Testis (tissue), 3 donors: Measurements from ENCODE around the gene AMOTL1. TPM values are rescaled to one million over a fixed set of nuclear protein-coding genes. Genes with fewer than 3 reads are reported as not detected.
"Not testable (repeated sequence)": the region's sequence is repeated elsewhere in the genome, so short reads cannot be mapped to it uniquely, and the experiment has no call there.

Experiments
- DNase-seq: peaks from one replicate; pipeline ENCODE4 v3.0.0-alpha.2; 2019
- H3K27ac ChIP-seq, 2 donors: fragments of 200-600 bp; sonication (generic); one replicate each; pipeline ENCODE4 v1.5.1; 2019
- H3K27me3 ChIP-seq: fragments of 200-600 bp; sonication (generic); one replicate; pipeline ENCODE4 v1.5.1; 2019
- H3K36me3 ChIP-seq: fragments of 200-600 bp; sonication (generic); one replicate; pipeline ENCODE4 v1.5.1; 2017; ENCODE audit warnings: low read depth; ENCODE audit errors: missing control alignments
- H3K4me1 ChIP-seq: fragments of 200-600 bp; sonication (generic); one replicate; pipeline ENCODE4 v1.5.1; 2019
- H3K4me3 ChIP-seq, 2 donors: fragments of 200-600 bp; sonication (generic); one replicate each; pipeline ENCODE4 v1.5.1; 2017 to 2019
- H3K9me3 ChIP-seq: fragments of 200-600 bp; sonication (generic); one replicate; pipeline ENCODE4 v1.5.1; 2017
- POLR2A ChIP-seq: fragments of 450-650 bp; IDR thresholded peaks from one replicate; pipeline ENCODE4 v1.6.1; 2017; ENCODE audit warnings: antibody characterized with exemption, mild to moderate bottlenecking, moderate library complexity
- WGBS, 2 donors: methylation state at CpG; one replicate each; pipeline ENCODE4 v1.1.5; 2018; 5-methylcytosine and 5-hydroxymethylcytosine counted together
- intact Hi-C: fragments of 100-400 bp; cut with DNase I; formaldehyde crosslinking; loops from one replicate; pipeline ENCODE4 v1.15.1; 2023; ENCODE audit warnings: low total_unique reads
- polyA plus RNA-seq: library from polyadenylated mRNA; stranded (reverse); fragments of 350-450 nt; fragmentation: Illumina TruSeq; extraction: RNeasy Lipid Tissue Mini Kit (QIAGEN cat#74804); gene quantifications from one replicate; pipeline ENCODE4 v1.2.3, GENCODE V29; 2014; ENCODE audit warnings: low read depth, low replicate concordance; ENCODE audit not compliant: insufficient read depth
- total RNA-seq, 2 donors: library from RNA; depleted of rRNA; stranded (reverse); fragments of >200 nt; gene quantifications; one replicate each; pipeline ENCODE4 v1.2.3, GENCODE V29; 2016
- TF ChIP-seq, protein P1 (sequence below), 3 experiments: fragments of 450-650 bp in 2 of 3; fragments of 200-600 bp in 1 of 3; sonication (generic) in 1 of 3; IDR thresholded peaks; one replicate each; pipeline ENCODE4 v1.5.1; 2016 to 2019; ENCODE audit warnings: antibody characterized with exemption in 3 of 3, mild to moderate bottlenecking in 2 of 3, moderate library complexity in 1 of 3

AMOTL1 gene
- total and polyA plus RNA-seq, 3 donors from 2014 or later: 17.1 to 25.4 (median 18.7) TPM

- TF ChIP-seq POLR2A: no peak
- TF ChIP-seq, protein P1, sequence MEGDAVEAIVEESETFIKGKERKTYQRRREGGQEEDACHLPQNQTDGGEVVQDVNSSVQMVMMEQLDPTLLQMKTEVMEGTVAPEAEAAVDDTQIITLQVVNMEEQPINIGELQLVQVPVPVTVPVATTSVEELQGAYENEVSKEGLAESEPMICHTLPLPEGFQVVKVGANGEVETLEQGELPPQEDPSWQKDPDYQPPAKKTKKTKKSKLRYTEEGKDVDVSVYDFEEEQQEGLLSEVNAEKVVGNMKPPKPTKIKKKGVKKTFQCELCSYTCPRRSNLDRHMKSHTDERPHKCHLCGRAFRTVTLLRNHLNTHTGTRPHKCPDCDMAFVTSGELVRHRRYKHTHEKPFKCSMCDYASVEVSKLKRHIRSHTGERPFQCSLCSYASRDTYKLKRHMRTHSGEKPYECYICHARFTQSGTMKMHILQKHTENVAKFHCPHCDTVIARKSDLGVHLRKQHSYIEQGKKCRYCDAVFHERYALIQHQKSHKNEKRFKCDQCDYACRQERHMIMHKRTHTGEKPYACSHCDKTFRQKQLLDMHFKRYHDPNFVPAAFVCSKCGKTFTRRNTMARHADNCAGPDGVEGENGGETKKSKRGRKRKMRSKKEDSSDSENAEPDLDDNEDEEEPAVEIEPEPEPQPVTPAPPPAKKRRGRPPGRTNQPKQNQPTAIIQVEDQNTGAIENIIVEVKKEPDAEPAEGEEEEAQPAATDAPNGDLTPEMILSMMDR (IDR thresholded peaks at IDR 0.05): no peak
- WGBS, 2 donors: 93 to 95% methylated on average over 3 of the region's 3 CpGs
- H3K36me3 ChIP-seq: no peaks in the 10 kb centered on the region
- no peak for DNase-seq
- intact Hi-C loops: no loop called here
- no peaks in the 10 kb centered on the region for H3K9me3 ChIP-seq
- no peak overlapping the region for H3K4me3 ChIP-seq
- no peaks in the 10 kb centered on the region for H3K4me1 ChIP-seq
- H3K27me3 ChIP-seq: no peaks in the 10 kb centered on the region
- no peak overlapping the region for H3K27ac ChIP-seq
These were observed 83.9 kb downstream of the AMOTL1 start for GRCh38 chr11:94851864-94852636.

GRCh38 chr11:94853288-94853687, 85.1 kb downstream of the AMOTL1 start:
- not testable (repeated sequence) for H3K27ac ChIP-seq

GRCh38 chr11:94853836-94854235, 85.7 kb downstream of the AMOTL1 start:
- TF ChIP-seq, protein P1 (IDR thresholded peaks at IDR 0.05): no peak
- TF ChIP-seq POLR2A: no peak
- Histone ChIP-seq H3K4me1 (no peaks in the 10 kb centered on the region), H3K36me3 (no peaks in the 10 kb centered on the region), H3K4me3 (no peak overlapping the region), H3K9me3 (no peaks in the 10 kb centered on the region), H3K27ac (no peak overlapping the region), H3K27me3 (no peaks in the 10 kb centered on the region)
- DNase-seq: no peak
- intact Hi-C loops: no loop called here
- 95 to 98% methylated on average over 5 of the region's 5 CpGs for WGBS, 2 donors

More at GRCh38 chr11:94853288-94853687, 85.1 kb downstream of the AMOTL1 start:
- WGBS, 2 donors: 95 to 97% methylated on average over 4 of the region's 4 CpGs
- H3K36me3 ChIP-seq, DNase-seq, H3K27me3 ChIP-seq, H3K4me1 ChIP-seq, H3K4me3 ChIP-seq, intact Hi-C loops, H3K9me3 ChIP-seq: not testable (repeated sequence)

GRCh38 chr11:94854770-94855633, 86.8 kb downstream of the AMOTL1 start:
- no peak overlapping the region for H3K27ac ChIP-seq
- 89 to 98% methylated on average over 7 to 8 of the region's 8 CpGs for WGBS, 2 donors
- no peak for DNase-seq

GRCh38 chr11:94855666-94856065, 87.5 kb downstream of the AMOTL1 start:
- H3K4me1 ChIP-seq: no peaks in the 10 kb centered on the region
- TF ChIP-seq POLR2A: no peak
- TF ChIP-seq, protein P1 (IDR thresholded peaks at IDR 0.05): no peak
- intact Hi-C loops: no loop called here
- no peaks in the 10 kb centered on the region for H3K27me3 ChIP-seq
- no peak overlapping the region for H3K4me3 ChIP-seq
- 83 to 90% methylated on average over 5 of the region's 5 CpGs for WGBS, 2 donors
- no peak for DNase-seq
- no peak overlapping the region for H3K27ac ChIP-seq
- no peaks in the 10 kb centered on the region for H3K36me3 ChIP-seq
- no peaks in the 10 kb centered on the region for H3K9me3 ChIP-seq

More at GRCh38 chr11:94854770-94855633, 86.8 kb downstream of the AMOTL1 start:
- no peaks in the 10 kb centered on the region for H3K9me3 ChIP-seq
- no peaks in the 10 kb centered on the region for H3K27me3 ChIP-seq
- H3K36me3 ChIP-seq: no peaks in the 10 kb centered on the region
- H3K4me1 ChIP-seq: no peaks in the 10 kb centered on the region
- no peak overlapping the region for H3K4me3 ChIP-seq
- intact Hi-C loops: no loop called here
- TF ChIP-seq POLR2A: no peak
- TF ChIP-seq, protein P1 (IDR thresholded peaks at IDR 0.05): no peak
